Limb (tissue), 2 donors: ENCODE results near the gene MPP1.

Source experiments
- DNase-seq, 2 donors: peaks; one replicate each; pipeline ENCODE4 v3.0.0-alpha.2; 2016; ENCODE audit errors: extremely low spot score in 2 of 2

Gene MPP1

GRCh38 chrX:154813801-154814200, 8.5 kb upstream of the MPP1 start:
- DNase-seq, result no peak

GRCh38 chrX:154812341-154813101, 7.2 kb upstream of the MPP1 start:
- no peak for DNase-seq

- no peak for DNase-seq
These were observed 4.8 kb upstream of the MPP1 start for GRCh38 chrX:154809939-154810665.

- no peak for DNase-seq
These were observed 1.7 kb upstream of the MPP1 start for GRCh38 chrX:154806837-154807501.

- no peak for DNase-seq
These were observed 409 bp upstream of the MPP1 start for GRCh38 chrX:154805696-154806091.

GRCh38 chrX:154804261-154804956, 876 bp downstream of the MPP1 start:
- DNase-seq, result no peak

- DNase-seq, result no peak
These were observed 2.3 kb downstream of the MPP1 start for GRCh38 chrX:154802947-154803346.

- DNase-seq, result no peak
These were observed 4.6 kb downstream of the MPP1 start for GRCh38 chrX:154800478-154801210.

GRCh38 chrX:154799556-154800348, 5.5 kb downstream of the MPP1 start:
- DNase-seq, result no peak

GRCh38 chrX:154797006-154797405, 8.3 kb downstream of the MPP1 start:
- no peak for DNase-seq

- DNase-seq, result no peak
These were observed 10.3 kb downstream of the MPP1 start for GRCh38 chrX:154795016-154795415.

GRCh38 chrX:154793084-154793795, 12.0 kb downstream of the MPP1 start:
- no peak for DNase-seq

GRCh38 chrX:154791939-154792338, 13.3 kb downstream of the MPP1 start:
- no peak for DNase-seq

- DNase-seq, result no peak
These were observed 13.8 kb downstream of the MPP1 start for GRCh38 chrX:154791467-154791866.

GRCh38 chrX:154785716-154786115, 19.6 kb downstream of the MPP1 start:
- no peak for DNase-seq

- DNase-seq, result no peak
These were observed 20.9 kb downstream of the MPP1 start for GRCh38 chrX:154784149-154784995.

GRCh38 chrX:154780968-154781367, 24.3 kb downstream of the MPP1 start:
- no peak for DNase-seq

- no peak for DNase-seq
These were observed 26.0 kb downstream of the MPP1 start for GRCh38 chrX:154779261-154779660.

GRCh38 chrX:154776753-154777152, 28.5 kb downstream of the MPP1 start:
- DNase-seq, result no peak
